Calu3 (cell line): Measurements from ENCODE around the gene KIF21A. TPM values are rescaled to one million over a fixed set of nuclear protein-coding genes. Genes with fewer than 3 reads are reported as not detected.

ENCODE experiments used
- BruUV-seq: library from RNA; stranded (reverse); fragments of 400-500 nt; replicated peaks from 2 replicates; lab custom pipeline; 2021; lab: Mats Ljungman, UMichigan
- CTCF ChIA-PET: fragments of 300-600 bp; sonication (Branson Sonifier 250); formaldehyde crosslinking; loops from one replicate; lab custom pipeline; 2022; ENCODE audit warnings: antibody characterized with exemption; lab: Charles Lee
- DNase-seq: peaks from one replicate; pipeline ENCODE4 v3.0.0; 2022
- H3K27ac Mint-ChIP-seq: one replicate; pipeline ENCODE4 v1.8.0; 2022; ENCODE audit warnings: mixed read lengths; ENCODE audit not compliant: unreplicated experiment
- H3K27me3 Mint-ChIP-seq: one replicate; pipeline ENCODE4 v1.8.0; 2022; ENCODE audit warnings: mixed read lengths; ENCODE audit not compliant: unreplicated experiment
- H3K36me3 Mint-ChIP-seq: one replicate; pipeline ENCODE4 v1.8.0; 2022; ENCODE audit warnings: mild to moderate bottlenecking, moderate library complexity, mixed read lengths; ENCODE audit not compliant: insufficient read depth, unreplicated experiment
- H3K4me1 Mint-ChIP-seq: one replicate; pipeline ENCODE4 v1.8.0; 2022; ENCODE audit warnings: mild to moderate bottlenecking, low read depth, mixed read lengths; ENCODE audit not compliant: unreplicated experiment
- H3K4me3 Mint-ChIP-seq: one replicate; pipeline ENCODE4 v1.8.0; 2022; ENCODE audit warnings: mild to moderate bottlenecking, low read depth, moderate library complexity, mixed read lengths; ENCODE audit not compliant: unreplicated experiment
- H3K9me3 Mint-ChIP-seq: one replicate; pipeline ENCODE4 v1.8.0; 2022; ENCODE audit warnings: low read depth, mixed read lengths; ENCODE audit not compliant: unreplicated experiment
- intact Hi-C: fragments of 100-400 bp; cut with micrococcal nuclease; formaldehyde crosslinking; loops from one replicate; pipeline ENCODE4 v1.10.0; 2022; ENCODE audit not compliant: unreplicated experiment
- total RNA-seq: library from RNA; stranded (reverse); gene quantifications from 2 replicates; pipeline ENCODE4 v1.2.3, GENCODE V29; 2022
- TF ChIP-seq, protein P1 (sequence below): fragments of 200-600 bp; IDR thresholded peaks from one replicate; pipeline ENCODE4 v1.8.0; 2022; ENCODE audit warnings: antibody characterized with exemption; ENCODE audit not compliant: unreplicated experiment

Gene KIF21A
- total RNA-seq, 1 experiment from 2014 or later = 28.7 TPM

DNA sequence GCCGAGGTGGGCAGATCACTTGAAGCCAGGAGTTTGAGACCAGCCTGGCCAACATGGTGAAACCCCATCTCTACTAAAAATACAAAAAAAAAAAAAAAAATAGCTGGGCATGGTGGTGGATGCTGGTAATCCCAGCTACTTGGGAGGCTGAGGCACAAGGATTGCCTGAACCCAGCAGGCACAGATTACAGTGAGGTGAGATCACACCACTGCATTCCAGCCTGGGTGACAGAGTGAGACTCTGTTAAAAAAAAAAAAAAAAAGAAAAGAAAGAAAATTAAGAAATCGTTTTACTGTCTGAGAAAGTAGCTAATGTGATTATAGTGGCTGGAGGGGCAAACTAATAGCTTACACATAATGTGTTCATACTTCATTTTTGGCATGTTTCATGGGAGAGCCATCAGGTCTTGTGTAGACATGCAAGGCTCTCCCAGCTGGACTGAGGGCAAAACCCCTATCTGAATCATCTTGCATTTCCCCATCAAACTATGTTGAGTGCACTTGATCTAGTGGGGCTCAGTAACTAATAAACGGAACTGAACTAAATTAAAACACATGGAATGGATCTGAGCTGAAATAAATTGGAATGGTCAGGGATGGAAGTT is 16.2 kb downstream of the KIF21A start:
- H3K36me3 Mint-ChIP-seq = no peaks in the 10 kb centered on the region
- intact Hi-C loops = no loop called here
- no TSS peak for BruUV-seq
- TF ChIP-seq, protein P1, sequence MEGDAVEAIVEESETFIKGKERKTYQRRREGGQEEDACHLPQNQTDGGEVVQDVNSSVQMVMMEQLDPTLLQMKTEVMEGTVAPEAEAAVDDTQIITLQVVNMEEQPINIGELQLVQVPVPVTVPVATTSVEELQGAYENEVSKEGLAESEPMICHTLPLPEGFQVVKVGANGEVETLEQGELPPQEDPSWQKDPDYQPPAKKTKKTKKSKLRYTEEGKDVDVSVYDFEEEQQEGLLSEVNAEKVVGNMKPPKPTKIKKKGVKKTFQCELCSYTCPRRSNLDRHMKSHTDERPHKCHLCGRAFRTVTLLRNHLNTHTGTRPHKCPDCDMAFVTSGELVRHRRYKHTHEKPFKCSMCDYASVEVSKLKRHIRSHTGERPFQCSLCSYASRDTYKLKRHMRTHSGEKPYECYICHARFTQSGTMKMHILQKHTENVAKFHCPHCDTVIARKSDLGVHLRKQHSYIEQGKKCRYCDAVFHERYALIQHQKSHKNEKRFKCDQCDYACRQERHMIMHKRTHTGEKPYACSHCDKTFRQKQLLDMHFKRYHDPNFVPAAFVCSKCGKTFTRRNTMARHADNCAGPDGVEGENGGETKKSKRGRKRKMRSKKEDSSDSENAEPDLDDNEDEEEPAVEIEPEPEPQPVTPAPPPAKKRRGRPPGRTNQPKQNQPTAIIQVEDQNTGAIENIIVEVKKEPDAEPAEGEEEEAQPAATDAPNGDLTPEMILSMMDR = no peak
- no peak overlapping the region for H3K27ac Mint-ChIP-seq
- no peak for DNase-seq
- H3K4me3 Mint-ChIP-seq = no peak overlapping the region
- CTCF ChIA-PET = interaction anchor here (0.7 kb wide), 2 partner anchors 115 to 925 kb away, joined by 4 read pairs; no protein-coding TSS in a partner anchor
- no peaks in the 10 kb centered on the region for H3K4me1 Mint-ChIP-seq
- no peaks in the 10 kb centered on the region for H3K27me3 Mint-ChIP-seq
- H3K9me3 Mint-ChIP-seq = no peaks in the 10 kb centered on the region

DNA sequence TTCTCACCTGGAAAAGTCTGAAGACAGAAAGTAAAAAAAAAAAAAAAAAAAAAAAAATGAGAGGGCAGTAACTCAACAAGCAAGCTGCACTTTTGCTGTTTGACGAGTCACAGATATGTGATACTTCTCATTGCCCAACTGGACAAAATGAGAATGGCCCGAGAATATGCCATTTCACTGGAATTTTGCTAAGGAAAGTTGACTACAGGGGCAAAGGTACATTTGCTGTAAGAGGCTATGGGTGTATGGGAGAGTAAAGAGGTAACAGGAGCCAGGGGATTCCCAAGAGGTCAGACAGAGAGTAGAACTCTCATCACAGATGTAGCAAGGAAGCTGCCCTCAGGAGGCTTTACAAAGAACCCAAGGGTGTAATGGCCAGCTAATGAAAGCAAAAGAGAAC is 22.9 kb downstream of the KIF21A start:
- no TSS peak for BruUV-seq
- TF ChIP-seq, protein P1 = no peak
- Mint-ChIP-seq H3K4me1 (peaks cover 12% of the 10 kb centered on the region), H3K27me3 (no peaks in the 10 kb centered on the region), H3K27ac (no peak overlapping the region), H3K4me3 (no peak overlapping the region), H3K36me3 (no peaks in the 10 kb centered on the region), H3K9me3 (no peaks in the 10 kb centered on the region)
- CTCF ChIA-PET = no interaction called here
- intact Hi-C loops = no loop called here
- DNase-seq = no peak

DNA sequence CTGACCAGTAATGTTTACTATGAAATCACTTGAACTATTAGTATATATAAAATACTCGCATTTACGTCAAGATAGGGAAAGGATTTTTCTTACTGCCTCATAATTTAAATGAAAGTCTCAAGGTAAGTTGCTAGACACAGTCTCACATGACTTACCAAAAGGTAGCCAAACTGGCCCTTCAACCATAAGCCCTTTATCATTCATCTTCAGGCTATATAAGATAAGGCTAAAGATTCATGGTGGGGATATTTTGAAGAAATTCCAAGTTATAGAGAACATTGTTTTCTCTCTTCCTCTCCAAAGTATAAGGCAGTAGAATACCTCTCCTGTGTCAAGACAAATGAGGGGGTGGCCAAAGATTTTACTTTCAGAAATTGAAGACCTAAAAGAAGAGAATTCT is 23.4 kb downstream of the KIF21A start:
- intact Hi-C loops = no loop called here
- TF ChIP-seq, protein P1 = no peak
- no peaks in the 10 kb centered on the region for H3K9me3 Mint-ChIP-seq
- CTCF ChIA-PET = no interaction called here
- no peaks in the 10 kb centered on the region for H3K27me3 Mint-ChIP-seq
- H3K27ac Mint-ChIP-seq = no peak overlapping the region
- DNase-seq = no peak
- peaks cover 12% of the 10 kb centered on the region for H3K4me1 Mint-ChIP-seq
- no TSS peak for BruUV-seq
- H3K36me3 Mint-ChIP-seq = no peaks in the 10 kb centered on the region
- H3K4me3 Mint-ChIP-seq = no peak overlapping the region

DNA sequence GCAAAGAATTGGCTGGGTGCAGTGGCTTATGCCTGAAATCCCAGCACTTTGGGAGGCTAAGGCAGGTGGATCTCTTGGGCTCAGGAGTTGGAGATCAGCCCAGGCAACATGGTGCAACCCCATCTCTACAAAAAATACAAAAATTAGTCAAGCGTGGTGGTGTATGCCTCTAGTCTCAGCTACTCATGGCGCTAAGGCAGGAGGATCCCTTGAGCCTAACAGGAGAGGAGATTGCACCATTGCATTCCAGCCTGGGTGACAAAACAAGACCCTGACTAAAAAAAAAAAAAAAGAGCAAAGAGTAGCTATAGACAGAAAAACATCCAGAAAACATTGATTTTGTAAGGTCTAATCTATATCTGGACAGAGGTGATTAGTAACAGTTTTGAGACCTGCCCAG is 25.0 kb downstream of the KIF21A start:
- Mint-ChIP-seq H3K27me3 (no peaks in the 10 kb centered on the region), H3K36me3 (no peaks in the 10 kb centered on the region), H3K4me1 (peaks cover 12% of the 10 kb centered on the region), H3K9me3 (no peaks in the 10 kb centered on the region), H3K4me3 (no peak overlapping the region), H3K27ac (no peak overlapping the region)
- BruUV-seq = no TSS peak
- no peak for DNase-seq
- CTCF ChIA-PET = no interaction called here
- TF ChIP-seq, protein P1 = no peak
- intact Hi-C loops = no loop called here
